ENCODE data around the gene SRP14. TPM values are rescaled to one million over a fixed set of nuclear protein-coding genes. Genes with fewer than 3 reads are reported as not detected.

Gene SRP14
- polyA plus RNA-seq, 2 of the 4 experiments (the other 2 are of a cell fraction): 306 to 374 TPM

Other genes with a start within 250 kb of the SRP14 start
- 1.5 and 2.0 TPM in 2 replicates for gene GPR176, start 118.9 kb downstream of the SRP14 start, polyA plus RNA-seq (2011; rRNA removed)
- 7.1 to 8.1 TPM (median 8.1 TPM) in 3 replicates for gene GPR176, start 118.9 kb downstream of the SRP14 start, polyA plus RNA-seq (2017; fragmentation: RNase III; extraction: RNeasy Plus Mini Kit Qiagen cat#74134 plus additional on column Dnase treatment)
- gene EIF2AK4, start 105.1 kb downstream of the SRP14 start, polyA plus RNA-seq (2011; rRNA removed): 38.3 and 38.6 TPM in 2 replicates
- 19.5 to 23.0 TPM (median 22.2 TPM) in 3 replicates for gene EIF2AK4, start 105.1 kb downstream of the SRP14 start, polyA plus RNA-seq (2017; fragmentation: RNase III; extraction: RNeasy Plus Mini Kit Qiagen cat#74134 plus additional on column Dnase treatment)
- 1.4 and 2.1 TPM in 2 replicates for gene BMF, start 69.7 kb upstream of the SRP14 start, polyA plus RNA-seq (2011; rRNA removed)
- gene BMF, start 69.7 kb upstream of the SRP14 start, polyA plus RNA-seq (2017; fragmentation: RNase III; extraction: RNeasy Plus Mini Kit Qiagen cat#74134 plus additional on column Dnase treatment): 0.39 to 1.6 TPM (median 1.3 TPM) in 3 replicates
- gene BUB1B, start 121.9 kb upstream of the SRP14 start, polyA plus RNA-seq (2011; rRNA removed): 37.5 and 42.2 TPM in 2 replicates
- 35.0 to 50.2 TPM (median 42.6 TPM) in 3 replicates for gene BUB1B, start 121.9 kb upstream of the SRP14 start, polyA plus RNA-seq (2017; fragmentation: RNase III; extraction: RNeasy Plus Mini Kit Qiagen cat#74134 plus additional on column Dnase treatment)
- 0.08 and 0.16 TPM in 2 replicates for gene PAK6, start 199.9 kb upstream of the SRP14 start, polyA plus RNA-seq (2011; rRNA removed)
- gene PAK6, start 199.9 kb upstream of the SRP14 start, polyA plus RNA-seq (2017; fragmentation: RNase III; extraction: RNeasy Plus Mini Kit Qiagen cat#74134 plus additional on column Dnase treatment): 0.05 to 0.12 TPM (median 0.10 TPM) in 3 replicates
- gene ANKRD63, start 243.9 kb upstream of the SRP14 start, polyA plus RNA-seq (2011; rRNA removed): not detected in 2 replicates
- 0.08 to 0.25 TPM (median 0.10 TPM) in 3 replicates for gene ANKRD63, start 243.9 kb upstream of the SRP14 start, polyA plus RNA-seq (2017; fragmentation: RNase III; extraction: RNeasy Plus Mini Kit Qiagen cat#74134 plus additional on column Dnase treatment)

All from A549 (cell line).